SK-N-MC (cell line): ENCODE results near the gene KCNK17.

Experiments used
- DNase-seq: peaks from one replicate; pipeline ENCODE4 v3.0.0-alpha.2; 2011; ENCODE audit warnings: low read depth, low spot score
- H3K27ac ChIP-seq: fragments of 200-600 bp; sonication (generic); 2 replicates; pipeline ENCODE4 v1.5.1; 2016; ENCODE audit warnings: mixed run types
- H3K36me3 ChIP-seq: fragments of 200-600 bp; sonication (generic); 2 replicates; pipeline ENCODE4 v1.6.1; 2017; ENCODE audit warnings: antibody characterized with exemption, low read length, mixed read lengths; ENCODE audit not compliant: insufficient read depth
- H3K4me3 ChIP-seq: fragments of 200-600 bp; sonication (generic); 2 replicates; pipeline ENCODE4 v1.5.1; 2016
- H3K9ac ChIP-seq: fragments of 200-600 bp; sonication (generic); 2 replicates; pipeline ENCODE4 v1.8.0; 2017; ENCODE audit warnings: mixed run types, mixed read lengths; ENCODE audit not compliant: insufficient read length
- H3K9me3 ChIP-seq: fragments of 200-600 bp; sonication (generic); 2 replicates; pipeline ENCODE4 v1.6.1; 2017; ENCODE audit warnings: low read depth, mild to moderate bottlenecking, antibody characterized with exemption, low read length, moderate library complexity, mixed read lengths
- EZH2 ChIP-seq: fragments of 200-600 bp; sonication (generic); IDR thresholded peaks from one replicate; pipeline ENCODE4 v1.6.1; 2017; ENCODE audit warnings: antibody characterized with exemption
- FOXP2 ChIP-seq: optimal IDR thresholded peaks from 2 replicates; pipeline ENCODE3; 2011; ENCODE audit warnings: mild to moderate bottlenecking, moderate library complexity; ENCODE audit not compliant: insufficient read depth; ENCODE audit errors: extremely low read length, control extremely low read depth
- POLR2AphosphoS5 ChIP-seq: IDR thresholded peaks from 2 replicates; pipeline ENCODE4 v1.6.1; 2012; ENCODE audit warnings: mild to moderate bottlenecking, low read depth, low read length, borderline replicate concordance

Gene KCNK17

DNA sequence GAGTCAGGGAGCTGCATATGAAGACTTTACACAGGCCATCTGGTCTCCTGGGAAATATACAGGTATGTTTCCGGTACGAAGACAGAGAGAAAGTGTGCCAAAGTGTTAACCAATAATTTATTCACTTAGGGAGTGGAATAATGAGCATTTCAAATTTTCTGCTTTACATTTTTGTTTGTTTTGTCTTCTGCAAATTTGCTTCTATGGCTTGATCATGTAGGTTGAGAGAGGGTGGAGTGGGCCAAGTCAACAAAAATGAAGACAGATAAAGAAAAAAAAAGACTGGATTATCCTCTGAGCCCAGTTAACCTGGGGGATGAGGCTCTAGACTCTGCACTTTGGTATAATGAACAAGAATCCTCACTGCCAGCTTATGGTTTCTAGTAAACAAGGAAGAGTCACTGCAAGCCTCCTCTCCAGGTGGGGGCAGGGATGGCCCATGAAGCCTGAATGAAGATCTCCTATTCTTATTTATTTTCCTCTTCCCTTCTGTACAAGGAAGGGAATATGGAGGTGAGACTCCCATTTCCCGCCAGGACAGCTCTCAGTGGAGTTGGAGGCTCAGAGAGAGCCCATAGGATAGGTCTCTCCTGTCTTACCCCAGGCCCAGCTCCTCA lies 37.7 kb downstream of the KCNK17 start:
- H3K9me3 ChIP-seq = no peaks in the 10 kb centered on the region
- no peak for DNase-seq
- H3K36me3 ChIP-seq = no peaks in the 10 kb centered on the region
- H3K9ac ChIP-seq = no peak overlapping the region
- H3K27ac ChIP-seq = no peak overlapping the region
- TF ChIP-seq FOXP2 = no peak
- no peak for TF ChIP-seq EZH2
- no peak for TF ChIP-seq POLR2AphosphoS5
- H3K4me3 ChIP-seq = no peak overlapping the region

GRCh38 chr6:39274903-39275302 lies 39.3 kb downstream of the KCNK17 start:
- TF ChIP-seq FOXP2 (no peak), POLR2AphosphoS5 (no peak), EZH2 (no peak)
- Histone ChIP-seq H3K27ac (no peak overlapping the region), H3K36me3 (no peaks in the 10 kb centered on the region), H3K9ac (no peak overlapping the region), H3K4me3 (no peak overlapping the region), H3K9me3 (no peaks in the 10 kb centered on the region)
- DNase-seq = no peak

DNA sequence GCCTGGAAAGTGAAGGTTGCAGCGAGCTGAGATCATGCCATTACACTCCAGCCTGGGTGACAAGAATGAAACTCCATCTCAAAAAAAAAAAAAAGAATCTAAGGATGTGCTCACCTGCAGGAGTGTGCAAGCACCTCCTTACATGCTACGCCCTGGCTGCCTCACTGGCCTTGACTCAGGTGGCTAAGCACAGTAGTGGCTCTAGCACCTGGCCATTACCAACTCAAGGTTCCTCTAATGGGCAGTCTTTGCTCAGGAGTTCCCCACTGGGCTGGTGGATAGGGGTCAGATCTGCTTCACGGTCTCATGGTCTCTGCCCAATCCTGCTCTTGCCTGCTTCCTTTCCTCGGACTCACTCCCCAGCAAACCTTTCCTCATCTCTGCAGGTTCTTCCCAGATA lies 39.7 kb downstream of the KCNK17 start:
- DNase-seq = no peak
- Histone ChIP-seq H3K9ac (no peak overlapping the region), H3K36me3 (no peaks in the 10 kb centered on the region), H3K4me3 (no peak overlapping the region), H3K27ac (no peak overlapping the region), H3K9me3 (no peaks in the 10 kb centered on the region)
- no peak for TF ChIP-seq EZH2
- no peak for TF ChIP-seq FOXP2
- TF ChIP-seq POLR2AphosphoS5 = no peak

GRCh38 chr6:39273406-39273821 lies 40.8 kb downstream of the KCNK17 start:
- H3K9ac ChIP-seq = no peak overlapping the region

DNA sequence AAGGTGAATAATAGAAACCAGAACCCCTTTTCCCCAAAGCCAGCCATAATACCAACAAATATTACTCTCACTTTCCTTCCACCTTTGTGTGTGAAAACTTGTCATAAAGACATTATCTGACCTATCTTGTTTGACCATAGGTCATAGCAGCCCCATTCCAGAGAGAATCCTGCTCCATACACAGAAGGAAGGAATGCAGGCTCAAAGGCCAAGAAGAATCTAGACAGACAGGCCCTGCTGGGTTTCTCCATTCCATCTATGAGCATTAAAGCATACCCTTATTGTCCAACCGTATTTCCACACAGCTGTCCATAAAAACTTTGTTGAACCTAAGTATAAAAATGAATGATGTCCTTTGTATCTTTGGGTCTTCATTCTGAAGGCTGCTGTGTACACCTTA lies 44.3 kb downstream of the KCNK17 start:
- Histone ChIP-seq H3K4me3 (no peak overlapping the region), H3K9me3 (no peaks in the 10 kb centered on the region), H3K27ac (no peak overlapping the region), H3K36me3 (no peaks in the 10 kb centered on the region), H3K9ac (no peak overlapping the region)
- DNase-seq = no peak
- TF ChIP-seq EZH2 = no peak
- TF ChIP-seq POLR2AphosphoS5 = no peak
- TF ChIP-seq FOXP2 = no peak

More at GRCh38 chr6:39273406-39273821, 40.8 kb downstream of the KCNK17 start:
- DNase-seq = no peak
- TF ChIP-seq POLR2AphosphoS5 = no peak
- TF ChIP-seq FOXP2 = no peak
- no peak for TF ChIP-seq EZH2
- H3K9me3 ChIP-seq = no peaks in the 10 kb centered on the region
- no peaks in the 10 kb centered on the region for H3K36me3 ChIP-seq
- H3K27ac ChIP-seq = no peak overlapping the region
- H3K4me3 ChIP-seq = no peak overlapping the region

DNA sequence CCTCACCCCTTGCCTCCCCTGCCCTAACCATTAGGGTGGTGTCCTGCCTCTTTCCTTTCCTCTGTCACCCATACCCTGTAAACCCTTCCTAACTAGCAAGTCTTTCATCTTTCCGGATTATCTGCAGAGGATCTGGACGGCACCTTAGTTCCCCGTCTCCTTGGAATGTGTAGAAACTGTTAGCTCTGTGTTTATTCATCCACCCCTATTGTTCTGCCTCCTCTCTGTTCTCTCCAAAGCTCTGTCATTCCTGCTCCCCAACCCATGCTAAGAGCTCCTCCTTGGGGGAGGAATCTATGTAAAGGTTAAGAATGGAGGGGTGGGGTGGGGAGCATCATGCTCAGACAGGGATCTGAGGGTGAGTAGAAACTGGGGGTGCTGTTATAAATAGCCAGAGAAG lies 45.5 kb downstream of the KCNK17 start:
- Histone ChIP-seq H3K9ac (no peak overlapping the region), H3K36me3 (no peaks in the 10 kb centered on the region), H3K9me3 (no peaks in the 10 kb centered on the region), H3K4me3 (no peak overlapping the region), H3K27ac (no peak overlapping the region)
- no peak for DNase-seq
- no peak for TF ChIP-seq POLR2AphosphoS5

DNA sequence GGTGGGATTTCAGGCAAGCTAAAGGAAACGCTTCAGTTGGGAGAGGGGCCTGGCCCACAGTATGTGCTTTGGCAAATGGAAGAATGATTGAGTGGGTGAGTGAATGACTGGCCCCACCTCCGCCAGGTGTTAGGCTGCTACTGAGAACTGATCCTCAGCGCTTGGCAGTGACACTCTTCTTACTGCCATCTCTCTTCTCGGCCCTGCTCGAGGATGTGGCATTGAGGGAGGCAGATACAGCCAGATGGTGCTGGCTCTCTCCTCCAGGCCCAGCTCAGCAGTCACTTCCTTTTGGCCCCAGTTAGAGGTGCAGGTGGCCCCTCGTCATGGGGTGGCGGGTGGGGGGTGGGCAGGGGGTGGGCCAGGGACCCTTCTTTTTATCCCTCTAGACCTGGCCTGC lies 46.0 kb downstream of the KCNK17 start:
- Histone ChIP-seq H3K4me3 (no peak overlapping the region), H3K27ac (no peak overlapping the region)

DNA sequence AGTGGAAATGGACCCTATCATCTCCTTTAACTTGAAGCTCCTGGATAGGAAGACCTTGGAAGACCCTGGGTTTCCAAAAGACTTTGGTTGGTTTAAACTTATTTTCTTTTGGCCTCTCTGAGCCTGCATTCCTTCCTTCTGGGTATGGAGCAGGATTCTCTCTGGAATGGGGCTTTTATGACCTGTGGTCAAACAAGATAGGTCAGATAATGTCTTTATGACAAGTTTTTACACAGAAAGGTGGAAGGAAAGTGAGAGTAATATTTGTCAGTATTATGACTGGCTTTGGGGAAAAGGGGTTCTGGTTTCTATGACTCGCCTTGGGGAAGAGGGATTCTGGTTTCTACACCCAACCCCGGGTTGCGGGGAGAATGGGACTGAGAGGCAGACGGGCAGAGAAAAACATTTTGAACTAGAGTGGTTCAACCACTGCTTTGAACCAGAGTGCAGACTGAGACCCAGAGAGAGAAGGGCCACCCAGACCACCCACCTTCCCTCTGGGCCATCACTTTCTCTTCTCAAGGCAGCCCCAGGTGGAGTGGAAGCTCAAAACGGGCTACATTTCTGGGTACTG lies 47.4 kb downstream of the KCNK17 start:
- Histone ChIP-seq H3K4me3 (no peak overlapping the region), H3K9ac (no peak overlapping the region), H3K36me3 (no peaks in the 10 kb centered on the region), H3K27ac (no peak overlapping the region), H3K9me3 (no peaks in the 10 kb centered on the region)
- no peak for DNase-seq
- TF ChIP-seq FOXP2 = no peak
- no peak for TF ChIP-seq POLR2AphosphoS5
- TF ChIP-seq EZH2 = no peak

More for the DNA sequence above, 46.0 kb downstream of the KCNK17 start:
- TF ChIP-seq EZH2 = no peak
- TF ChIP-seq FOXP2 = no peak
- no peak for TF ChIP-seq POLR2AphosphoS5
- Histone ChIP-seq H3K9me3 (no peaks in the 10 kb centered on the region), H3K36me3 (no peaks in the 10 kb centered on the region), H3K9ac (no peak overlapping the region)
- no peak for DNase-seq

- Histone ChIP-seq H3K36me3 (no peaks in the 10 kb centered on the region), H3K4me3 (no peak overlapping the region), H3K9me3 (no peaks in the 10 kb centered on the region), H3K27ac (no peak overlapping the region), H3K9ac (no peak overlapping the region)
- DNase-seq = no peak
- TF ChIP-seq POLR2AphosphoS5 (no peak), FOXP2 (no peak), EZH2 (no peak)
Observed at GRCh38 chr6:39266375-39266774, 47.8 kb downstream of the KCNK17 start.
